Uterus (tissue), 4 donors: ENCODE data around the gene MLPH. TPM values are rescaled to one million over a fixed set of nuclear protein-coding genes. Genes with fewer than 3 reads are reported as not detected.

Experiments used
- DNase-seq, 2 donors: peaks; one replicate each; pipeline ENCODE4 v3.0.0-alpha.2; 2019 to 2020
- H3K27ac ChIP-seq, 2 donors: fragments of 200-600 bp; sonication (generic); 1 replicate in 1 of 2; 2 replicates in 1 of 2; pipeline ENCODE4 v1.5.1; 2016 to 2018
- H3K27me3 ChIP-seq, 2 donors: fragments of 200-600 bp; sonication (generic); one replicate each; pipeline ENCODE4 v1.5.1; 2018 to 2019; ENCODE audit warnings: control low read depth in 1 of 2
- H3K36me3 ChIP-seq, 2 donors: fragments of 200-600 bp; sonication (generic); one replicate each; pipeline ENCODE4 v1.5.1; 2019; ENCODE audit warnings: control low read depth in 1 of 2
- H3K4me1 ChIP-seq, 2 donors: fragments of 200-600 bp; sonication (generic); one replicate each; pipeline ENCODE4 v1.5.1; 2018 to 2019; ENCODE audit warnings: control low read depth in 1 of 2
- H3K4me3 ChIP-seq, 2 donors: fragments of 200-600 bp; sonication (generic); 1 replicate in 1 of 2; 2 replicates in 1 of 2; pipeline ENCODE4 v1.5.1; 2018 to 2019; ENCODE audit warnings: mild to moderate bottlenecking in 1 of 2
- H3K9me3 ChIP-seq, 2 donors: fragments of 200-600 bp; sonication (generic); one replicate each; pipeline ENCODE4 v1.5.1; 2019; ENCODE audit warnings: control low read depth in 1 of 2
- POLR2A ChIP-seq, 2 donors: fragments of 450-650 bp; IDR thresholded peaks; one replicate each; pipeline ENCODE4 v1.6.1; 2016; ENCODE audit warnings: antibody characterized with exemption in 2 of 2, mild to moderate bottlenecking in 1 of 2, moderate library complexity in 1 of 2
- intact Hi-C: fragments of 100-400 bp; cut with DNase I; formaldehyde crosslinking; loops from one replicate; pipeline ENCODE4 v1.15.1; 2023; ENCODE audit warnings: low total_unique reads
- total RNA-seq, 4 donors: library from RNA; depleted of rRNA in 3 of 4; stranded (reverse); fragments of >200 nt in 3 of 4; gene quantifications; one replicate each; pipeline versions ENCODE4 v1.1.0 to v1.2.4, GENCODE V29; 2014 to 2023
- TF ChIP-seq, protein P1 (sequence below), 4 experiments: fragments of 200-600 bp in 2 of 4; fragments of 450-650 bp in 2 of 4; sonication (generic) in 2 of 4; IDR thresholded peaks; one replicate each; pipeline ENCODE4 v1.5.1; 2016 to 2019; ENCODE audit warnings: antibody characterized with exemption in 4 of 4, mild to moderate bottlenecking in 2 of 4, moderate library complexity in 1 of 4
- donor health status: DM: yes; HTN: yes; CAD: no.

Gene MLPH
- total RNA-seq, 4 donors from 2014 or later, result 1.2 to 16.5 (median 8.9) TPM

DNA sequence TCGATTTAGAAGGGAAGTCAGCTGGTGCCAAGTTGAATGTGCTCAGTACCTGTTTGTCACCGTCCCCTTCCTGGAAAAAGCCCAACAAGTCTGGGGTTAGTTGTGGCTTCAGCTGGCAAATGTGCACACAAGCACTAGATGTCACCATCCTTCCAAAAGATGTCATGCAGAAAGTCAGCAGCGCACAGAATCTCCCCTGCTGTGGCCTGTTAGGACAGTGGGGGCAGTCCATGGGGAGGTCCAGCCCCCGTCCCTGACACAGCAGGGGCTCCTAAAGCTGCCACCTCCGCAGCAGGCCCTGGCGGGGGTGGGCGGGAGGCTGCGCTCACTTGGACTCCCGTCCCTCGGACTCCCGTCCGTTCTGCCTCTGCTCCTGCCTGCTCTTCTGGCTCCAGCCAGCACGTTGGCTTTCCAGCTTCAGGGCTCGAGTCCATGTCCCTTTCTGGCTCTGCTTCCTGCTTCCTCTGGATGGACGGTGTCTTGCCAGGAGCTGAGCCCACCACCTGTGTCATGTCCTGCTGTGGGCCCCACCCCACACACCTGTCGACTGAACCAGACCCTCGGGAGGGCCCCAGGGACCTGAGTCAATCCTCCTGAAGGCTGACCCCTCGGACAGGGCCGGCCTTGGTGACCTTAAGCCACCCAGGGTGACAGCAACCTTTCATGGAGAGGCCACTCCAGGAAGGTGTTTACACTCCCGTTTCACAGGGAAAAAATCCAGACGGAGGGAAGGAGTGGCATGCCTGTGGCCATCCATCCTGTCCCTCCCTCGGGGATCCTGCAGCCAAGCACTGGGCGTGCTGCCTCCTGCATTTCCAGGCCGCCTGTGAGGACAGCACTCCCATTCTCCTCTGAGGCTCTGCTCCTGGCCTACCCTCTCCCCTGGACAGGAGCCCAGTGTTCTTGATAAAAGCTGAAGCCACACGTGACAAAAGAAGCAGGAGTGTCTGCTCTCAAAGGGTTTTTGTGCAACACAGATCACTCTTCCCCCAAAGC is 95.0 kb downstream of the MLPH start:
- H3K36me3 ChIP-seq, result no peaks in the 10 kb centered on the region
- H3K9me3 ChIP-seq, result no peaks in the 10 kb centered on the region
- peak overlapping the region; percentile 66 to 76 for H3K27ac ChIP-seq
- TF ChIP-seq POLR2A (IDR thresholded peaks at IDR 0.05), result no peak
- TF ChIP-seq, protein P1, sequence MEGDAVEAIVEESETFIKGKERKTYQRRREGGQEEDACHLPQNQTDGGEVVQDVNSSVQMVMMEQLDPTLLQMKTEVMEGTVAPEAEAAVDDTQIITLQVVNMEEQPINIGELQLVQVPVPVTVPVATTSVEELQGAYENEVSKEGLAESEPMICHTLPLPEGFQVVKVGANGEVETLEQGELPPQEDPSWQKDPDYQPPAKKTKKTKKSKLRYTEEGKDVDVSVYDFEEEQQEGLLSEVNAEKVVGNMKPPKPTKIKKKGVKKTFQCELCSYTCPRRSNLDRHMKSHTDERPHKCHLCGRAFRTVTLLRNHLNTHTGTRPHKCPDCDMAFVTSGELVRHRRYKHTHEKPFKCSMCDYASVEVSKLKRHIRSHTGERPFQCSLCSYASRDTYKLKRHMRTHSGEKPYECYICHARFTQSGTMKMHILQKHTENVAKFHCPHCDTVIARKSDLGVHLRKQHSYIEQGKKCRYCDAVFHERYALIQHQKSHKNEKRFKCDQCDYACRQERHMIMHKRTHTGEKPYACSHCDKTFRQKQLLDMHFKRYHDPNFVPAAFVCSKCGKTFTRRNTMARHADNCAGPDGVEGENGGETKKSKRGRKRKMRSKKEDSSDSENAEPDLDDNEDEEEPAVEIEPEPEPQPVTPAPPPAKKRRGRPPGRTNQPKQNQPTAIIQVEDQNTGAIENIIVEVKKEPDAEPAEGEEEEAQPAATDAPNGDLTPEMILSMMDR (IDR thresholded peaks at IDR 0.05), result peak; percentile 45 to 68 (median 54)
- H3K27me3 ChIP-seq, result no peaks in the 10 kb centered on the region
- intact Hi-C loops, result loop anchor here (2.0 kb wide), 1 partner anchor 163 kb away; no protein-coding TSS in a partner anchor
- no peaks in the 10 kb centered on the region for H3K4me1 ChIP-seq
- H3K4me3 ChIP-seq, result no peak overlapping the region
- peak; percentile 75 to 81 for DNase-seq

DNA sequence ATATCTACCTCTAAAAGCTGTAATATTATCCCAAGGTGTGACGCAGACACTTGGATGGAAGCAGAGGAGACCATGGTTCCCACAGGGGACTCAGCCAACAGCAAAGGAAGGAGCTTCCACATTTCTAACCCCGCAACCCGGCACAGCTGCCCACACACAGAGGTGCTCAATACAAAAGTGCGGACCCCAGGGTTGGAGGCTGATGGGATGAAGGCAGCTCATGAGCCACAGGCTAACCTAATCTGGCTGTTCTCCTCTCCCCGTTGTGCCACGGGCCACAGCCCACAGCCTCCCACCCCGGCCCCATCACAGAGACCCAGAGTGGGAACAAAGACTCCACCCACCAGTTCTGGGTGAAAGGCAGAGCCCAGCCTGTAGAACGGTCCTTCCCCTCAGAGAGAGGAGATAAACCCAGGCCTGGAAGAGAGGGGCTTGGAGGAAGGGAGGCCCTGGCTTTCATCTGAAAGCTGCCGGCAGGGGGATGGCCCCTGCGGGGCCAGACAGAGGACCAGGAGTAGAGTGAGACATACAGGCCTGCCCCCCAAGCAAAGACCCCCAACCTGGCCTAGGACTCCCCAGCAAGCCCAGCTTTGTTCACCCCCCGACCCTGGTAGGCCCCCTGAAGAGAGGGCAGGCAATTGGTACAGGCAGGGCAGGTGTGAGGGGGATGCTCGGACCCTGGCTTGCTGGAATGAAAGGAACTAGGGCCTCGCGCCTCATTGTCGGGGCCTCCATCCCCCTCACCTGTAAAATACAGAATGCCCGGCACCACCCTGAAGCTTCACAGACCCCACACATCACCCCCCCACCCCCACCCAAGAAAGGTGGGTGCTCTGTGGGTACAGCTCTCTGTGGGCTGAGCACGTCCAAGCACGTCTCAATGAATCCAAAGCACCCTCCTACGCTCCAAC is 96.6 kb downstream of the MLPH start:
- Histone ChIP-seq H3K4me3 (no peak overlapping the region), H3K27me3 (no peaks in the 10 kb centered on the region), H3K9me3 (no peaks in the 10 kb centered on the region), H3K4me1 (no peaks in the 10 kb centered on the region), H3K27ac (no peak overlapping the region), H3K36me3 (no peaks in the 10 kb centered on the region)
- intact Hi-C loops, result loop anchor here (2.0 kb wide), 1 partner anchor 161 kb away; no protein-coding TSS in a partner anchor
- TF ChIP-seq, protein P1 (IDR thresholded peaks at IDR 0.05), result no peak
- TF ChIP-seq POLR2A (IDR thresholded peaks at IDR 0.05), result no peak
- no peak for DNase-seq

DNA sequence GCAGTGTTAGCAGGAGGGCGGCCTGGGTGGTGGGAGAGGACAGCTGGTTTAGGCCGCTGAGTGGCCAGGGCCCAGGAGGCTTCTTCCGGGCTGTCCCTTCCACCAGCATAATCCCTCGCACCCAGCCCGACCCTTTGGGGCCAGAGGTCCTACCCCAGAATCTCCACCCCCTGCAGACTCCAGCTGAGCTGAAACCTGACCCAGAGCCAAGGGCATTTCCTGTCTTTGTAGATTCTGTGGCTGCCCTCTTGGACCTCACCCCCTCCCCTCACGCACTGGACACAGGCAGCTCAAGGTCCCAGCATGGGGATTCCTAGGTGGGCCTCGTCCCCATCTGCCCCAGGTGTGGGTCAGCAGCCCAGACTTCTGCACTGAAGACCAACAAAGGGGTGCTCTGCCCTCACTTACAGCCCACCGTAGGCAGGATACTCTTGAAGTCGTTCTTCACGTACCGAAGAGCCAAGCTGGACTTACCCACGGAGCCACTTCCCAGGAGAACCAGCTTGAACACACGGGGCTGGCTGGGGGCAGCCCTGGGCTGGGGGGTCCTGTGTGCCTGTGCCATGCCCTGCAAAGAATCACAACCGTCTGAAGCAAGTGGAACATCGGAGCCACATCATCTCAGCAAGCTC is 98.7 kb downstream of the MLPH start:
- H3K36me3 ChIP-seq, result no peaks in the 10 kb centered on the region
- DNase-seq, result no peak
- H3K9me3 ChIP-seq, result no peaks in the 10 kb centered on the region
- no peak overlapping the region for H3K27ac ChIP-seq
- TF ChIP-seq POLR2A (IDR thresholded peaks at IDR 0.05), result no peak
- TF ChIP-seq, protein P1 (IDR thresholded peaks at IDR 0.05), result no peak
- intact Hi-C loops, result no loop called here
- no peaks in the 10 kb centered on the region for H3K4me1 ChIP-seq
- H3K4me3 ChIP-seq, result no peak overlapping the region
- H3K27me3 ChIP-seq, result no peaks in the 10 kb centered on the region

DNA sequence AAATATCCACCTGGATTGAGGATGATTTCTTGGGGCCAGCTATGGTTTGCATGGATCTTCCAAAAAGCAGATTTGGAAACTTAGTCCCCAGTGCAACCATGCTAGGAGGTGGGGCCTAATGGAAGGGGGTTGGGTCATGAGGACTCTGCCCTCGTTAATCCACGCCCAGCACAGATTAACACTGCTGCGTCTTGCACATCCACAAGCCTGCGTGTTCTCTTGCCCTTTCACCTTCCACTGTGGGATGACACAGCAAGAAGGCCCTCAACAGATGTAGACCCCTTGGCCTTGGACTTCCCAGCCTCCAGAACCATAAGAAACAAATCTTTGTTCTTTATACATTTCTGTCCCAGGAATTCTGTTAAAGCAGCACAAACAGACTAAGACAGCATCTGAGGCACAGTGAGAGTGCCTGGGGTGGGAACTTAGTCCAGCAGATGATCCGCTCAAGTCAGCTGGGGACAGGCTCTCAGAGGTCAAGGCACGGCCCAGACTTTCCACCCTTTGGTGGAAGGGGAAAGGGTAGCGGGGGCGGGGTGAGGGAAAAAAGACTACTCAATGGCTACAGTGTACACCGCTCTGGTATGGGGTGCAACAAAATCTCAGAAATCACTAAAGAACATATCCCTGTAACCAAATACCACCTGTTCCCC is 101.1 kb downstream of the MLPH start:
- intact Hi-C loops, result no loop called here
- H3K4me3 ChIP-seq, result no peak overlapping the region
- no peaks in the 10 kb centered on the region for H3K9me3 ChIP-seq
- no peak for DNase-seq
- no peaks in the 10 kb centered on the region for H3K27me3 ChIP-seq
- no peak for TF ChIP-seq POLR2A (IDR thresholded peaks at IDR 0.05)
- TF ChIP-seq, protein P1 (IDR thresholded peaks at IDR 0.05), result no peak
- no peak overlapping the region for H3K27ac ChIP-seq
- no peaks in the 10 kb centered on the region for H3K4me1 ChIP-seq
- H3K36me3 ChIP-seq, result no peaks in the 10 kb centered on the region
